ENCODE data around the gene CLTC. TPM values are rescaled to one million over a fixed set of nuclear protein-coding genes. Genes with fewer than 3 reads are reported as not detected.
A peak's percentile ranks its signal among the peaks of the same experiment; 100 is the strongest.

CLTC gene
- total RNA-seq, 1 donor from 2014 or later: 253 TPM

DNA sequence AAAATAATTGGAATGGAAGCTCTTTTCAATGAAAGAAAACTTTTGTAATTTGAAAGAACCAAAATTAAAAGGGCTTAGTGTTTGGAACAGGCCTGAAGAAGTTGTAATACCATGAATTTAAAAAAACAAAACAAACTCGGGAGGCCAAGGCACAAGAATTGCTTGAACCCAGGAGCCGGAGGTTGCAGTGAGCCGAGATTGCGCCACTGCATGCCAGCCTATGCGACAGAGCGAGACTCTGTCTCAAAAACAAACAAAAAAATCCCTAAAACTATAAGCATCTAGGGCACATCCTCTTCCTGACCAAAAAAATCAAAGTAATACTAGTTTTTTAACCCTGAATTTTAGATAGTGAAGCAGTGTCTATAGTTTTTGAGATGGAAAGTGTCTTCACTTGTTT is 12.7 kb downstream of the CLTC start:
- Mint-ChIP-seq H3K36me3 (ENCODE audit: unreplicated experiment) (no peaks in the 10 kb centered on the region), H3K27ac (ENCODE audit: unreplicated experiment) (no peak overlapping the region), H3K9me3 (ENCODE audit: unreplicated experiment) (no peaks in the 10 kb centered on the region), H3K27me3 (ENCODE audit: unreplicated experiment) (no peaks in the 10 kb centered on the region), H3K4me3 (ENCODE audit: unreplicated experiment) (no peak overlapping the region), H3K4me1 (ENCODE audit: low read depth, unreplicated experiment) (no peaks in the 10 kb centered on the region)
- no peak for DNase-seq
- TF ChIP-seq, protein P1, sequence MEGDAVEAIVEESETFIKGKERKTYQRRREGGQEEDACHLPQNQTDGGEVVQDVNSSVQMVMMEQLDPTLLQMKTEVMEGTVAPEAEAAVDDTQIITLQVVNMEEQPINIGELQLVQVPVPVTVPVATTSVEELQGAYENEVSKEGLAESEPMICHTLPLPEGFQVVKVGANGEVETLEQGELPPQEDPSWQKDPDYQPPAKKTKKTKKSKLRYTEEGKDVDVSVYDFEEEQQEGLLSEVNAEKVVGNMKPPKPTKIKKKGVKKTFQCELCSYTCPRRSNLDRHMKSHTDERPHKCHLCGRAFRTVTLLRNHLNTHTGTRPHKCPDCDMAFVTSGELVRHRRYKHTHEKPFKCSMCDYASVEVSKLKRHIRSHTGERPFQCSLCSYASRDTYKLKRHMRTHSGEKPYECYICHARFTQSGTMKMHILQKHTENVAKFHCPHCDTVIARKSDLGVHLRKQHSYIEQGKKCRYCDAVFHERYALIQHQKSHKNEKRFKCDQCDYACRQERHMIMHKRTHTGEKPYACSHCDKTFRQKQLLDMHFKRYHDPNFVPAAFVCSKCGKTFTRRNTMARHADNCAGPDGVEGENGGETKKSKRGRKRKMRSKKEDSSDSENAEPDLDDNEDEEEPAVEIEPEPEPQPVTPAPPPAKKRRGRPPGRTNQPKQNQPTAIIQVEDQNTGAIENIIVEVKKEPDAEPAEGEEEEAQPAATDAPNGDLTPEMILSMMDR (IDR thresholded peaks at IDR 0.05; ENCODE audit: partially characterized antibody, unreplicated experiment): no peak

DNA sequence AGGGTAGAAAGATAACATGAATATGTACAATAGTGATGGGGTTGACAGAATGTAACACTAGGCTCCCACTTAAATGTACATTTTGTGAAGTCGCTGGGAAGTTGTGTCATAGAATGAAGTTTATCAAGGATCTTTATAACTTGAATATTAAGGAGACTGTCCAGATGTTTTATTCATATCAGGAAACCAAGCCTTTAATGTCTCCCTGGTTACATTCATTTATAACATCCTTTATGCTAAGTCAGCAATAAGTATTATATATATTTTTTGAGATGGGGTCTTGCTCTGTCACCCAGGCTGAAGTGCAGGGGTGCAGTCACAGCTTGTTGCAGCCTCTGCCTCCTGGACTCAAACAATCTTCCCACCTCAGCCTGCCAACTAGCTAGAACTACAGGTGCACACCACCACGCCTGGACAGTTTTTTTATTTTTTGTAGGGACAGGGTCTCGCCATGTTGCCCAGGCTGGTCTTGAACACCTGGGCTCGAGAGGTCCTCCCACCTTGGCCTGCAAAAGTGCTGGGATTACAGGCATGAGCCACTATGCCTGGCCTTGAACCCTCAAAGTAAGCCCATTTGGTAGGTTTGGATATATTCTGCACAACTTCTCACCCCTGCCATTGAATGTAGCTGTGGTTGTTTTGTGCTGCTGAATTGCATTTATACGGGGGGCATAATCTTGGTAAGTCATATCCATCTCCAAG is 14.1 kb downstream of the CLTC start:
- H3K27ac Mint-ChIP-seq (ENCODE audit: unreplicated experiment): no peak overlapping the region
- no peak for DNase-seq
- H3K4me1 Mint-ChIP-seq (ENCODE audit: low read depth, unreplicated experiment): peaks cover 3% of the 10 kb centered on the region
- no peak overlapping the region for H3K4me3 Mint-ChIP-seq (ENCODE audit: unreplicated experiment)
- H3K27me3 Mint-ChIP-seq (ENCODE audit: unreplicated experiment): no peaks in the 10 kb centered on the region
- no peaks in the 10 kb centered on the region for H3K9me3 Mint-ChIP-seq (ENCODE audit: unreplicated experiment)
- TF ChIP-seq, protein P1 (IDR thresholded peaks at IDR 0.05; ENCODE audit: partially characterized antibody, unreplicated experiment): no peak
- H3K36me3 Mint-ChIP-seq (ENCODE audit: unreplicated experiment): no peaks in the 10 kb centered on the region

DNA sequence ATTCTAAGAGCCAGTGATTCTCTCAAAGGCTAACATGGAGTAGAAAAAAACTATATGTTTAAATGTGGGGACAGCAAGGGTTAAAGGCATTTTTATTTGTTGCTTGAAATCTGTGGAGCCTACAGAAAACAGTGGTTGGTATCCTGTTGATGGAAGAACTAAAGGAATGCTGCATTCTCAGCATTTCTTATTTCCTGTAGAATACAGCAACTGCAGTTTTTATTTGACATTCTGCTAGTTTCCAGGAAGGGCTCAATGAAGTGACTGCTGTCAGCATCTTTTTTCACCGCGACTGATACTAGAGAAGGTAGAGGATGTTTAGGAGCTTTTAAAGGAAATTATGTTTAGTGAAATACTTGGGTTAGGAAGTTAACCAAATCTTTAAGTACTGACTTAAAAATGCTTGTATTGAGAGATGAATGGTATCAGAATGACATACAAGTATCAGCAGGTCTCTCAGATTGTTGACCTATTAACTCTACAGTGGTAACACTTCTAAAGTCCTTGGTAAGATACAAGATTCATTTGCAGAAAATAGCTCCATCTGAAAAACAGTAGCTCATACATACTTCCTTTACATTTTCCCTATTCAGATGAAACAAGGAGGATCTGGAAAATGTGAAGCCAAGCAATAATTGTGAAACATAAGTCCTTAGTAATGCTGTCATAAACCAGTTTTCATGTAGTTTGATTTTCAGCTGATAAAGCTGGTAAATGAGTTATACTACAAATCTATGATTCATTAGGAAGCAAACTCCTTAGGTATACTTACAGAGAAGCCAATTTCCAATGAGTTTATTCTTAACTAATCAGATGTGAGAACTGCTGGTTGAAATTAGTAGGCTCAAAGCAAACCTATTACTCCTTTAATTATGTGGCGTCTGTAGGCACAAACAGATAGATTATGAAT is 15.2 kb downstream of the CLTC start:
- Mint-ChIP-seq H3K27me3 (ENCODE audit: unreplicated experiment) (no peaks in the 10 kb centered on the region), H3K27ac (ENCODE audit: unreplicated experiment) (no peak overlapping the region), H3K4me3 (ENCODE audit: unreplicated experiment) (no peak overlapping the region), H3K36me3 (ENCODE audit: unreplicated experiment) (no peaks in the 10 kb centered on the region), H3K4me1 (ENCODE audit: low read depth, unreplicated experiment) (peaks cover 3% of the 10 kb centered on the region), H3K9me3 (ENCODE audit: unreplicated experiment) (no peaks in the 10 kb centered on the region)
- TF ChIP-seq, protein P1 (IDR thresholded peaks at IDR 0.05; ENCODE audit: partially characterized antibody, unreplicated experiment): no peak
- no peak for DNase-seq

DNA sequence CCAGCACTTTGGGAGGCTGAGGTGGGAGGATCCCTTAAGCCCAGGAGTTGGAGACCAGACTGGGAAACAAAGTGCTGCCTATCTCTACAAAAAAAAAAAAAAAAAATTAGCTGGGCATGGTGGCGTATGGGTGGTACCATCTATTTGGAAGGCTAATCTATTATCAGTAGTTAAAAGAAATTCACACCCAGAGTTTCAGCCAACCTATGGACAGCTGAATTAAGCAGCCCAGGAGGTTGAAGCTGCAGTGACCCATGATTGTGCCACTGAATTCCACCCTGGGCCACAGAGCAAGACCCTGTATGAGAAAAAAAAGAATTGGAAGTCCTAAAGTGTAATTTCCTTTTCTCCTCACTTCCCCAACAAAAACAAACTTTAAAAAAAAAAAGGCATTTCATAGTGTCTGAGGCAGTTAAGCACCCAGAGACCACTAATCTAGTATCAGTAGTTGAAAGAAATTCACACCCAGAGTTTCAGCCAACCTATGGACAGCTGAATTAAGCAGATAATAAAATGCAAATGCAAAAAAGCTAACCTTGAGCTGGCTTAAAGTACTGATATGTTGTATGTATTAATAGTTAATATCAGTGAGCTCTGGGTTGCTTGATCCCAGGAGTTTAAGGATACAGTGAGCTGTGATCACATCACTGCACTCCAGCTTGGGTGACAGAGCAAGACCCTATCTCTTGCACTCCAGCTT is 18.1 kb downstream of the CLTC start:
- DNase-seq: no peak
- H3K36me3 Mint-ChIP-seq (ENCODE audit: unreplicated experiment): no peaks in the 10 kb centered on the region
- no peaks in the 10 kb centered on the region for H3K27me3 Mint-ChIP-seq (ENCODE audit: unreplicated experiment)
- H3K4me1 Mint-ChIP-seq (ENCODE audit: low read depth, unreplicated experiment): peaks cover 11% of the 10 kb centered on the region
- TF ChIP-seq, protein P1 (IDR thresholded peaks at IDR 0.05; ENCODE audit: partially characterized antibody, unreplicated experiment): no peak
- H3K27ac Mint-ChIP-seq (ENCODE audit: unreplicated experiment): peak overlapping the region; percentile 17
- H3K9me3 Mint-ChIP-seq (ENCODE audit: unreplicated experiment): no peaks in the 10 kb centered on the region
- H3K4me3 Mint-ChIP-seq (ENCODE audit: unreplicated experiment): no peak overlapping the region
